GM13977 (cell line): Measurements from ENCODE around the gene AURKAIP1.

ENCODE experiments used
- DNase-seq: peaks from one replicate; pipeline ENCODE4 v3.0.0; 2012; ENCODE audit warnings: low spot score
- CTCF ChIP-seq: IDR thresholded peaks from 2 replicates; pipeline ENCODE4 v1.5.1; 2012; ENCODE audit warnings: mild to moderate bottlenecking, control low read depth; ENCODE audit not compliant: insufficient read depth; ENCODE audit errors: extremely low read depth, missing control alignments
- in situ Hi-C: fragments of 300-500 bp; cut with MboI; formaldehyde crosslinking; loops from one replicate; pipeline ENCODE4 v1.12.0; 2022; ENCODE audit warnings: low sequenced_read_pairs, low pct_unique_long_range_greater_than_20kb, mixed read lengths, inconsistent platforms; ENCODE audit not compliant: unreplicated experiment

AURKAIP1 gene

GRCh38 chr1:1335792-1336248 is 39.2 kb downstream of the AURKAIP1 start:
- TF ChIP-seq CTCF: no peak
- no peak for DNase-seq
- in situ Hi-C loops: no loop called here

GRCh38 chr1:1335283-1335682 is 39.7 kb downstream of the AURKAIP1 start:
- in situ Hi-C loops: no loop called here

GRCh38 chr1:1334835-1335234 is 40.2 kb downstream of the AURKAIP1 start:
- no peak for TF ChIP-seq CTCF
- in situ Hi-C loops: no loop called here
- no peak for DNase-seq

More at GRCh38 chr1:1335283-1335682, 39.7 kb downstream of the AURKAIP1 start:
- DNase-seq: no peak
- TF ChIP-seq CTCF: no peak

GRCh38 chr1:1333551-1334241 is 41.3 kb downstream of the AURKAIP1 start:
- in situ Hi-C loops: no loop called here
- TF ChIP-seq CTCF: no peak
- DNase-seq: no peak

- in situ Hi-C loops: no loop called here
- no peak for DNase-seq
- no peak for TF ChIP-seq CTCF
Measured at GRCh38 chr1:1332774-1333480, 42.1 kb downstream of the AURKAIP1 start.

GRCh38 chr1:1332031-1332755 is 42.8 kb downstream of the AURKAIP1 start:
- no peak for DNase-seq
- in situ Hi-C loops: no loop called here
- TF ChIP-seq CTCF: no peak
